PFSK-1 (cell line): ENCODE results near the gene NOP53.

Experiments used
- FOXP2 ChIP-seq: optimal IDR thresholded peaks from 2 replicates; pipeline ENCODE3; 2011; ENCODE audit warnings: borderline replicate concordance, control low read depth, inconsistent platforms; ENCODE audit not compliant: insufficient read depth; ENCODE audit errors: extremely low read length, extremely low read depth
- POLR2AphosphoS5 ChIP-seq: IDR thresholded peaks from 2 replicates; pipeline ENCODE4 v1.6.1; 2012; ENCODE audit warnings: low read depth, mild to moderate bottlenecking, control low read depth, low read length, moderate library complexity
- REST ChIP-seq, 2 experiments: IDR thresholded peaks; 2 replicates each; pipeline versions ENCODE4 v1.6.1 to v1.8.0; 2011 to 2012; ENCODE audit warnings: low read depth in 2 of 2, low read length in 2 of 2, control low read depth in 1 of 2, inconsistent platforms in 1 of 2, mild to moderate bottlenecking in 1 of 2, moderate library complexity in 1 of 2; ENCODE audit not compliant: insufficient read depth in 1 of 2
- SIN3A ChIP-seq: IDR thresholded peaks from 2 replicates; pipeline ENCODE4 v1.6.1; 2012; ENCODE audit warnings: mild to moderate bottlenecking, low read length, moderate library complexity, borderline replicate concordance; ENCODE audit not compliant: insufficient read depth
- TAF1 ChIP-seq: IDR thresholded peaks from 2 replicates; pipeline ENCODE4 v1.6.1; 2012; ENCODE audit warnings: low read length, control low read depth, borderline replicate concordance; ENCODE audit not compliant: insufficient read depth

GRCh38 chr19:47735131-47735530, 10.2 kb upstream of the NOP53 start:
- TF ChIP-seq POLR2AphosphoS5: no peak
- no peak for TF ChIP-seq REST (IDR thresholded peaks at IDR 0.05; ENCODE audit: insufficient read depth in 1 of 2, low read depth in 2 of 2, low read length in 2 of 2)
- no peak for TF ChIP-seq SIN3A
- TF ChIP-seq TAF1: no peak
- TF ChIP-seq FOXP2: no peak
